Liver (tissue), 9 donors: Measurements from ENCODE around the gene LYPLAL1. TPM values are rescaled to one million over a fixed set of nuclear protein-coding genes. Genes with fewer than 3 reads are reported as not detected.

Experiments
- DNase-seq: peaks from one replicate; pipeline ENCODE4 v3.0.0-alpha.2; 2017; ENCODE audit warnings: low spot score
- H3K27ac ChIP-seq, 2 donors: one replicate each; pipeline ENCODE4 v1.7.0; 2013; ENCODE audit warnings: inconsistent platforms in 2 of 2, low read length in 2 of 2, control low read depth in 1 of 2, low read depth in 1 of 2, mild to moderate bottlenecking in 1 of 2
- H3K27me3 ChIP-seq, 4 donors: one replicate each; pipeline versions ENCODE4 v1.6.1 to v1.7.0; 2013; ENCODE audit warnings: low read length in 3 of 4, inconsistent platforms in 1 of 4, mild to moderate bottlenecking in 1 of 4, moderate library complexity in 1 of 4; ENCODE audit not compliant: control insufficient read depth in 4 of 4, insufficient read depth in 4 of 4
- H3K36me3 ChIP-seq, 4 donors: one replicate each; pipeline versions ENCODE4 v1.6.1 to v1.7.0; 2013; ENCODE audit warnings: low read length in 3 of 4, mild to moderate bottlenecking in 3 of 4, low read depth in 1 of 4, moderate library complexity in 1 of 4; ENCODE audit not compliant: control insufficient read depth in 4 of 4, insufficient read depth in 3 of 4
- H3K4me1 ChIP-seq, 4 donors: one replicate each; pipeline versions ENCODE4 v1.6.1 to v1.7.0; 2013; ENCODE audit warnings: low read length in 3 of 4, mild to moderate bottlenecking in 3 of 4, moderate library complexity in 1 of 4; ENCODE audit not compliant: control insufficient read depth in 4 of 4, insufficient read depth in 4 of 4
- H3K4me3 ChIP-seq, 3 donors: one replicate each; pipeline versions ENCODE4 v1.6.1 to v1.7.0; 2013; ENCODE audit warnings: low read length in 3 of 3, control low read depth in 1 of 3, low read depth in 1 of 3, mild to moderate bottlenecking in 1 of 3
- H3K9ac ChIP-seq, 2 donors: one replicate each; pipeline ENCODE4 v1.7.0; 2013; ENCODE audit warnings: low read length in 2 of 2, mild to moderate bottlenecking in 2 of 2, moderate library complexity in 2 of 2, control low read depth in 1 of 2, low read depth in 1 of 2
- H3K9me3 ChIP-seq, 4 donors: one replicate each; pipeline versions ENCODE4 v1.6.1 to v1.7.0; 2013; ENCODE audit warnings: low read length in 3 of 4; ENCODE audit not compliant: control insufficient read depth in 4 of 4
- ATF3 ChIP-seq: IDR thresholded peaks from 2 replicates; pipeline ENCODE4 v1.6.1; 2016; ENCODE audit warnings: antibody characterized with exemption
- CTCF ChIP-seq: fragments of 150-350 bp; IDR thresholded peaks from 2 replicates; pipeline ENCODE4 v1.5.1; 2017; ENCODE audit warnings: improper control_type of control experiment, low read depth, low read length; ENCODE audit not compliant: missing input control
- EGR1 ChIP-seq, 2 donors: IDR thresholded peaks; 2 replicates each; pipeline ENCODE4 v1.6.1; 2016 to 2018; ENCODE audit warnings: antibody characterized with exemption in 2 of 2, low read depth in 2 of 2
- FOXA1 ChIP-seq: IDR thresholded peaks from 2 replicates; pipeline ENCODE4 v1.6.1; 2016; ENCODE audit warnings: antibody characterized with exemption
- FOXA2 ChIP-seq: IDR thresholded peaks from 2 replicates; pipeline ENCODE4 v1.6.1; 2016; ENCODE audit warnings: antibody characterized with exemption
- GABPA ChIP-seq, 2 donors: IDR thresholded peaks in 1 of 2; conservative IDR thresholded peaks in 1 of 2; 2 replicates each; pipeline ENCODE4 v1.6.1; 2016; ENCODE audit warnings: antibody characterized with exemption in 2 of 2, mild to moderate bottlenecking in 1 of 2, moderate library complexity in 1 of 2
- HNF4A ChIP-seq, 2 donors: conservative IDR thresholded peaks; 2 replicates each; pipeline ENCODE4 v1.6.1; 2016; ENCODE audit warnings: antibody characterized with exemption in 2 of 2, mild to moderate bottlenecking in 2 of 2
- HNF4G ChIP-seq: IDR thresholded peaks from 2 replicates; pipeline ENCODE4 v1.6.1; 2016; ENCODE audit warnings: antibody characterized with exemption
- JUND ChIP-seq, 2 donors: IDR thresholded peaks; 2 replicates each; pipeline ENCODE4 v1.6.1; 2016; ENCODE audit warnings: antibody characterized with exemption in 2 of 2
- MAX ChIP-seq: IDR thresholded peaks from 2 replicates; pipeline ENCODE4 v1.6.1; 2016; ENCODE audit warnings: antibody characterized with exemption
- NR2F2 ChIP-seq: IDR thresholded peaks from 2 replicates; pipeline ENCODE4 v1.6.1; 2016; ENCODE audit warnings: antibody characterized with exemption
- RAD21 ChIP-seq, 2 donors: IDR thresholded peaks; 2 replicates each; pipeline ENCODE4 v1.6.1; 2016; ENCODE audit warnings: antibody characterized with exemption in 2 of 2, mild to moderate bottlenecking in 2 of 2
- REST ChIP-seq: IDR thresholded peaks from 2 replicates; pipeline ENCODE4 v1.6.1; 2016; ENCODE audit warnings: antibody characterized with exemption, mild to moderate bottlenecking
- RXRA ChIP-seq, 2 donors: IDR thresholded peaks; 2 replicates each; pipeline ENCODE4 v1.6.1; 2017 to 2018; ENCODE audit warnings: antibody characterized with exemption in 2 of 2, mild to moderate bottlenecking in 1 of 2
- SP1 ChIP-seq: IDR thresholded peaks from 2 replicates; pipeline ENCODE4 v1.6.1; 2018; ENCODE audit warnings: antibody characterized with exemption, mild to moderate bottlenecking
- TAF1 ChIP-seq: conservative IDR thresholded peaks from 2 replicates; pipeline ENCODE4 v1.6.1; 2016; ENCODE audit warnings: antibody characterized with exemption, mild to moderate bottlenecking
- ZBTB33 ChIP-seq: IDR thresholded peaks from 2 replicates; pipeline ENCODE4 v1.6.1; 2016; ENCODE audit warnings: antibody characterized with exemption
- WGBS: extraction: QIAGEN DNeasy Blood & Tissue Kit; methylation state at CpG from one replicate; pipeline ENCODE4 v1.1.7; 2013; 5-methylcytosine and 5-hydroxymethylcytosine counted together
- polyA plus RNA-seq, 2 donors: library from polyadenylated mRNA; stranded (reverse) in 1 of 2; unstranded in 1 of 2; fragments of 200-250 nt in 1 of 2; fragments of >200 nt in 1 of 2; fragmentation: Nextera tagmentation in 1 of 2; extraction: Ambion mirVana in 1 of 2; gene quantifications; one replicate each; pipeline versions ENCODE4 v1.2.1 to v1.2.3, GENCODE V29; 2013 to 2015
- total RNA-seq, 2 donors: library from RNA; depleted of rRNA; stranded (reverse); fragments of >200 nt; gene quantifications; one replicate each; pipeline ENCODE4 v1.2.3, GENCODE V29; 2014
- donor health status: healthy.
- donor health status: healthy.
- donor health status: healthy.
- donor health status: healthy.
- donor health status: healthy.

LYPLAL1 gene
- total and polyA plus RNA-seq, 4 donors, result 10.3 to 57.4 (median 13.7) TPM

GRCh38 chr1:219147571-219148019 lies 26.1 kb upstream of the LYPLAL1 start:
- DNase-seq, result no peak
- no peak for TF ChIP-seq TAF1
- no peak for TF ChIP-seq RAD21 (IDR thresholded peaks at IDR 0.05)
- no peak for TF ChIP-seq GABPA (IDR thresholded peaks at IDR 0.05 in 1 of 2, conservative IDR thresholded peaks at IDR 0.05 in 1 of 2)
- TF ChIP-seq FOXA1, result no peak
- no peak for TF ChIP-seq REST
- no peak for TF ChIP-seq JUND (IDR thresholded peaks at IDR 0.05)
- TF ChIP-seq RXRA (IDR thresholded peaks at IDR 0.05), result no peak
- no peak for TF ChIP-seq HNF4G
- no peak for TF ChIP-seq EGR1 (IDR thresholded peaks at IDR 0.05; ENCODE audit: low read depth in 2 of 2)
- no peak for TF ChIP-seq NR2F2
- no peak for TF ChIP-seq SP1
- H3K9ac ChIP-seq, result no peak overlapping the region
- 98% methylated on average over 1 of the region's 1 CpG for whole genome bisulfite sequencing
- H3K4me3 ChIP-seq, result no peak overlapping the region
- H3K4me1 ChIP-seq, result peaks cover 0 to 5% (median 0%) of the 10 kb centered on the region in 4 donors
- H3K27ac ChIP-seq, result no peak overlapping the region
- no peaks in the 10 kb centered on the region for H3K27me3 ChIP-seq
- no peaks in the 10 kb centered on the region for H3K36me3 ChIP-seq
- no peaks in the 10 kb centered on the region for H3K9me3 ChIP-seq

- no peak for DNase-seq
- H3K36me3 ChIP-seq, result no peaks in the 10 kb centered on the region
- H3K4me3 ChIP-seq, result no peak overlapping the region
- no peak overlapping the region for H3K9ac ChIP-seq
- no peaks in the 10 kb centered on the region for H3K9me3 ChIP-seq
- TF ChIP-seq ATF3 (no peak), JUND (IDR thresholded peaks at IDR 0.05) (no peak), MAX (no peak), NR2F2 (no peak), ZBTB33 (no peak), RAD21 (IDR thresholded peaks at IDR 0.05) (no peak), CTCF (no peak), FOXA2 (no peak), TAF1 (no peak), EGR1 (IDR thresholded peaks at IDR 0.05; ENCODE audit: low read depth in 2 of 2) (no peak), HNF4G (no peak), HNF4A (conservative IDR thresholded peaks at IDR 0.05) (no peak)
- peaks cover 0 to 5% (median 0%) of the 10 kb centered on the region in 4 donors for H3K4me1 ChIP-seq
- H3K27ac ChIP-seq, result no peak overlapping the region
- no peaks in the 10 kb centered on the region for H3K27me3 ChIP-seq
Measured at GRCh38 chr1:219149009-219149577, 24.6 kb upstream of the LYPLAL1 start.
